HG02623 (cell line): Measurements from ENCODE around the gene DPP6.

Source experiments
- ATAC-seq: cut with Tn5 transposase; IDR thresholded peaks from one replicate; pipeline ENCODE4 v1.9.1; 2021; ENCODE audit warnings: moderate library complexity; ENCODE audit not compliant: unreplicated experiment

The DPP6 gene

GRCh38 chr7:154332811-154333580 lies 280.8 kb downstream of the DPP6 start:
- ATAC-seq = no peak

GRCh38 chr7:154336295-154336694 lies 284.1 kb downstream of the DPP6 start:
- no peak for ATAC-seq

GRCh38 chr7:154338701-154339506 lies 286.7 kb downstream of the DPP6 start:
- ATAC-seq = no peak

GRCh38 chr7:154342971-154343633 lies 290.9 kb downstream of the DPP6 start:
- no peak for ATAC-seq

GRCh38 chr7:154343778-154344412 lies 291.7 kb downstream of the DPP6 start:
- no peak for ATAC-seq

- ATAC-seq = no peak
These were observed 292.9 kb downstream of the DPP6 start for GRCh38 chr7:154345093-154345492.

- ATAC-seq = no peak
These were observed 295.6 kb downstream of the DPP6 start for GRCh38 chr7:154347700-154348266.

- no peak for ATAC-seq
These were observed 298.7 kb downstream of the DPP6 start for GRCh38 chr7:154350892-154351291.

GRCh38 chr7:154353355-154353767 lies 301.2 kb downstream of the DPP6 start:
- ATAC-seq = no peak

- no peak for ATAC-seq
These were observed 312.0 kb downstream of the DPP6 start for GRCh38 chr7:154364170-154364569.

GRCh38 chr7:154371424-154371823 lies 319.2 kb downstream of the DPP6 start:
- no peak for ATAC-seq

- no peak for ATAC-seq
These were observed 319.9 kb downstream of the DPP6 start for GRCh38 chr7:154372011-154372601.

GRCh38 chr7:154373956-154374355 lies 321.8 kb downstream of the DPP6 start:
- no peak for ATAC-seq

- ATAC-seq = no peak
These were observed 323.8 kb downstream of the DPP6 start for GRCh38 chr7:154375956-154376355.

GRCh38 chr7:154380771-154381170 lies 328.6 kb downstream of the DPP6 start:
- ATAC-seq = no peak

- ATAC-seq = no peak
These were observed 330.8 kb downstream of the DPP6 start for GRCh38 chr7:154383045-154383444.

GRCh38 chr7:154385214-154385613 lies 333.0 kb downstream of the DPP6 start:
- ATAC-seq = no peak

GRCh38 chr7:154387252-154387651 lies 335.1 kb downstream of the DPP6 start:
- no peak for ATAC-seq

GRCh38 chr7:154388412-154388811 lies 336.2 kb downstream of the DPP6 start:
- no peak for ATAC-seq

- no peak for ATAC-seq
These were observed 336.8 kb downstream of the DPP6 start for GRCh38 chr7:154388999-154389398.
